ENCODE measurements around the gene FGD2. TPM values are rescaled to one million over a fixed set of nuclear protein-coding genes. Genes with fewer than 3 reads are reported as not detected.

The FGD2 gene
- total and polyA plus RNA-seq, 3 donors from 2014 or later = 5.8 to 16.0 (median 7.0) TPM

DNA sequence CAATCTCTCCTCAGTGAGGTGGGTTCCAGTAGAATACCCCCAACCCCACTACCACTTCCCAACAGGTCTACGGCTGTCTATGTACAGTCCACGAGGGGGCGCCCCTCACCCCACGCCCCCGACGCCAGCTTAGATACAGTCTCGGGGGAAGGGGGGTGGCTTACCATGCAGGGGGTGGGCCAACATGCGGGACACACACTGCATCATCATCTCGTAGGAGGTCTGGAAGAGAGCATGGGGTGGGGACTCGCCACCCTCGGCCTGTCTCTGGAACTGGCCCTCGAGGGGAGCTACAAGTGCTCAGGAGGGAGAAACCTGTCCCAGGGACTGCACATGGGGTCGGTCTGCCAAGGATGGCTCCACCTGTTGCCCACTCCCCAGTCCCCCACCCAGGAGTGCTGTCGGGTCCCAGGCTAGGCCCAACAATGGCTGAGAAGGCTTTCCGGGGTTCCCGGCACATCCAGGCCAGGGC lies 27.9 kb upstream of the FGD2 start:
- Histone ChIP-seq H3K36me3 (ENCODE audit: low read depth, missing control alignments) (no peaks in the 10 kb centered on the region), H3K27ac (peak overlapping the region in 1 of 2 donors; percentile 15), H3K27me3 (no peaks in the 10 kb centered on the region), H3K4me1 (peaks cover 27% of the 10 kb centered on the region), H3K9me3 (no peaks in the 10 kb centered on the region), H3K4me3 (no peak overlapping the region)
- 75 to 83% methylated on average over 12 to 16 of the region's 16 CpGs for WGBS, 2 donors
- intact Hi-C loops (cut with DNase I; ENCODE audit: low total_unique reads) = loop anchor here (5.0 kb wide), 1 partner anchor 210 kb away; no protein-coding TSS in a partner anchor
- TF ChIP-seq POLR2A (IDR thresholded peaks at IDR 0.05) = no peak
- TF ChIP-seq, protein P1, sequence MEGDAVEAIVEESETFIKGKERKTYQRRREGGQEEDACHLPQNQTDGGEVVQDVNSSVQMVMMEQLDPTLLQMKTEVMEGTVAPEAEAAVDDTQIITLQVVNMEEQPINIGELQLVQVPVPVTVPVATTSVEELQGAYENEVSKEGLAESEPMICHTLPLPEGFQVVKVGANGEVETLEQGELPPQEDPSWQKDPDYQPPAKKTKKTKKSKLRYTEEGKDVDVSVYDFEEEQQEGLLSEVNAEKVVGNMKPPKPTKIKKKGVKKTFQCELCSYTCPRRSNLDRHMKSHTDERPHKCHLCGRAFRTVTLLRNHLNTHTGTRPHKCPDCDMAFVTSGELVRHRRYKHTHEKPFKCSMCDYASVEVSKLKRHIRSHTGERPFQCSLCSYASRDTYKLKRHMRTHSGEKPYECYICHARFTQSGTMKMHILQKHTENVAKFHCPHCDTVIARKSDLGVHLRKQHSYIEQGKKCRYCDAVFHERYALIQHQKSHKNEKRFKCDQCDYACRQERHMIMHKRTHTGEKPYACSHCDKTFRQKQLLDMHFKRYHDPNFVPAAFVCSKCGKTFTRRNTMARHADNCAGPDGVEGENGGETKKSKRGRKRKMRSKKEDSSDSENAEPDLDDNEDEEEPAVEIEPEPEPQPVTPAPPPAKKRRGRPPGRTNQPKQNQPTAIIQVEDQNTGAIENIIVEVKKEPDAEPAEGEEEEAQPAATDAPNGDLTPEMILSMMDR (IDR thresholded peaks at IDR 0.05) = peak in 1 of 3 experiments; percentile 21
- DNase-seq = no peak

DNA sequence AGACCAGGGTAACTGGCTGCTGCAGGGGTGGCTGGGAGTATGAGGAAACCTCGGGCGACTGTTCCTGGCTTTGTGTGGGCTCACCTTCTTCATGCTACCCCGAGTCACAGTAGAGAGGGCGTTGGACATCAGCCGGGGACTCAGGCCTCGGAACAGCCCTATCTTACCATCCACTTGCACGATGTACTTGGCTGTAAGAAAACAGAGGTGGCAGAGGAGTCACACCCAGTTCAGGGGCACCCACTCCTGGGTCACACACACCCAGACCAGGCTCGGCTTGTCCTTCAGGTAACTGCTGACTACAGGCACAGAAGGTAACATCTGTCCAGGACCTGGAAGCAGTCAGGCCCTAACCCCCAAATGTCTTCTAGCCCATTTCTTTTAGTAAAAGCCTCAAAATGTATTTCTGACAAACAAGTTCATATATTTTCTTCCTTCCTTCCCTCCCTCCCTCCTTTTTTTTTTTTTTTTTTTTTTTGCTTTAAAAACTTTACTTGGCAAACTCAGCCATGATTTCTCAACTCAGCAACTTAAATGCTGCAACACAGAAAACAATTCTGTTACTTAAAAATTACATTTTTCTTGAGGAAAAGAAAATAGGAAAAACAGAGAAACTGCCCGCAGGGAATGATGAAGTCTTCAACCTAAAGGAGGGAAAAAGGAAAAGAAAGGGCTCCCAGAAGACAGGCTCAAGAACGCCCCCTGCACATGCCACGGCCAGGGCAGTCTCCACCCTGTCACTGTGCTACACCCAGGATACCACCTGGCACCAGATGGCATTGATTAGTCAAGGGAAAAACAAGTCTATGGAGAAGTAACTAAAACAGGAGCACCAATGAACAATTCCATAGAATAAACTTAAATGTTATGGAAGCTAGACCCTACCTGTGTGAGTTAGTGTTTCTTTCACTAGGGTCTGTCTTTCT lies 26.8 kb upstream of the FGD2 start:
- Histone ChIP-seq H3K4me3 (no peak overlapping the region), H3K9me3 (no peaks in the 10 kb centered on the region), H3K27ac (peak overlapping the region; percentile 36 to 68), H3K36me3 (ENCODE audit: low read depth, missing control alignments) (no peaks in the 10 kb centered on the region), H3K27me3 (no peaks in the 10 kb centered on the region), H3K4me1 (peaks cover 36% of the 10 kb centered on the region)
- 62 to 71% methylated on average over 10 to 11 of the region's 11 CpGs for WGBS, 2 donors
- intact Hi-C loops (cut with DNase I; ENCODE audit: low total_unique reads) = loop anchor here (5.0 kb wide), 1 partner anchor 211 kb away; no protein-coding TSS in a partner anchor
- no peak for DNase-seq
- TF ChIP-seq, protein P1 (IDR thresholded peaks at IDR 0.05) = no peak
- no peak for TF ChIP-seq POLR2A (IDR thresholded peaks at IDR 0.05)

DNA sequence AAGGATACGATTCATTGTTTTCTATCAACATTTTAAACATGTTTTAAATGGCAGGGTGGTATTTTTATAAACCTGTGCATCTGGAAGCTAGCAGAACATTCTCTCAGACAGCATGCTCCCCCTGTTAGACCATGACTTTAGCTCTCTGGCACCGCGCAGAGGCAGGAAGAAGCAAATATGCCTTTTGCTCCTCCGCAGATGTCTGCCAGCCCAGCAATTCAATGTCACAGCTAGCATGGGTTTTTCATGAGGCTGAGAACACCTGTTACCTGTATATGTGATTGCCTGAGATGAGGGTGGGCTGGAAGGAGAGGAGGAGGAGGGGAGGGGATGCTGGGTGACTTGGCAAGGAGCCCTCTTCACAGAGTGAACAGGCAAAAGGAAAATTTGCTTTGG lies 26.1 kb upstream of the FGD2 start:
- Histone ChIP-seq H3K9me3 (no peaks in the 10 kb centered on the region), H3K27ac (peak overlapping the region; percentile 36 to 68), H3K36me3 (ENCODE audit: low read depth, missing control alignments) (no peaks in the 10 kb centered on the region), H3K27me3 (no peaks in the 10 kb centered on the region), H3K4me1 (peaks cover 41% of the 10 kb centered on the region), H3K4me3 (no peak overlapping the region)
- intact Hi-C loops (cut with DNase I; ENCODE audit: low total_unique reads) = loop anchor here (5.0 kb wide), 1 partner anchor 212 kb away; no protein-coding TSS in a partner anchor
- 31 to 52% methylated on average over 4 of the region's 4 CpGs for WGBS, 2 donors
- DNase-seq = peak; percentile 83
- TF ChIP-seq, protein P1 (IDR thresholded peaks at IDR 0.05) = peak; percentile 49 to 69 (median 59)
- no peak for TF ChIP-seq POLR2A (IDR thresholded peaks at IDR 0.05)

DNA sequence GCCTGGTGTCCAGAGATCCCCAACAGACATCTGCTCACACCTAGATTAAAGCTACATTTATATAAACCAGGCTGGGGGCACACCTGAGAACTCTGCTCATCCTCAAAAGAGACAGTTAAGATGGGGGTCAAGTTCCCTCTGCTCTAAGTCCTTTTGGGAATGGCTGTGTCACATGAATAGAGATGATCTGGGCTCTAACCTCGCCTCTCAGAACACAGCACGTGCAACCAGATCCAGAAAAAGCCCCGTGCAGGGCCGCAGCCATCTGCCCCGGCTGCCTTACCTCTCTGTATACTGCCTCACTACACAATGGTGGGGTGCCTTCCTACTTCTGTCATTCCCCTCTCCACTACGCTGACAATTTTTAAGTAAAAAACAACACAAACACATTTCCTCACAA lies 25.3 kb upstream of the FGD2 start:
- Histone ChIP-seq H3K4me1 (peaks cover 48% of the 10 kb centered on the region), H3K36me3 (ENCODE audit: low read depth, missing control alignments) (no peaks in the 10 kb centered on the region), H3K4me3 (no peak overlapping the region), H3K27me3 (no peaks in the 10 kb centered on the region), H3K9me3 (no peaks in the 10 kb centered on the region), H3K27ac (peak overlapping the region; percentile 36 to 68)
- intact Hi-C loops (cut with DNase I; ENCODE audit: low total_unique reads) = loop anchor here (10.0 kb wide), 1 partner anchor 95 kb away; the partner anchor contains the start of gene C6orf89
- no peak for DNase-seq
- no peak for TF ChIP-seq POLR2A (IDR thresholded peaks at IDR 0.05)
- TF ChIP-seq, protein P1 (IDR thresholded peaks at IDR 0.05) = no peak
- 53 to 67% methylated on average over 6 of the region's 6 CpGs for WGBS, 2 donors

Measured in testis (tissue), 3 donors.